ENCODE measurements around the gene C1QTNF8.

GRCh38 chr16:1081734-1082265, 14.2 kb downstream of the C1QTNF8 start:
- TF ChIP-seq EZH2 (IDR thresholded peaks at IDR 0.05; ENCODE audit: low read length, unreplicated experiment) (no peak), EZH2phosphoT487 (IDR thresholded peaks at IDR 0.05; ENCODE audit: borderline replicate concordance, low read length) (no peak)
- TF ChIP-seq, protein P1, sequence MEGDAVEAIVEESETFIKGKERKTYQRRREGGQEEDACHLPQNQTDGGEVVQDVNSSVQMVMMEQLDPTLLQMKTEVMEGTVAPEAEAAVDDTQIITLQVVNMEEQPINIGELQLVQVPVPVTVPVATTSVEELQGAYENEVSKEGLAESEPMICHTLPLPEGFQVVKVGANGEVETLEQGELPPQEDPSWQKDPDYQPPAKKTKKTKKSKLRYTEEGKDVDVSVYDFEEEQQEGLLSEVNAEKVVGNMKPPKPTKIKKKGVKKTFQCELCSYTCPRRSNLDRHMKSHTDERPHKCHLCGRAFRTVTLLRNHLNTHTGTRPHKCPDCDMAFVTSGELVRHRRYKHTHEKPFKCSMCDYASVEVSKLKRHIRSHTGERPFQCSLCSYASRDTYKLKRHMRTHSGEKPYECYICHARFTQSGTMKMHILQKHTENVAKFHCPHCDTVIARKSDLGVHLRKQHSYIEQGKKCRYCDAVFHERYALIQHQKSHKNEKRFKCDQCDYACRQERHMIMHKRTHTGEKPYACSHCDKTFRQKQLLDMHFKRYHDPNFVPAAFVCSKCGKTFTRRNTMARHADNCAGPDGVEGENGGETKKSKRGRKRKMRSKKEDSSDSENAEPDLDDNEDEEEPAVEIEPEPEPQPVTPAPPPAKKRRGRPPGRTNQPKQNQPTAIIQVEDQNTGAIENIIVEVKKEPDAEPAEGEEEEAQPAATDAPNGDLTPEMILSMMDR (conservative IDR thresholded peaks at IDR 0.05; ENCODE audit: low read depth, low read length) = no peak
